Endothelial cell of umbilical vein (primary cell): ENCODE measurements around the gene ABTB2. TPM values are rescaled to one million over a fixed set of nuclear protein-coding genes. Genes with fewer than 3 reads are reported as not detected.

Experiments
- BruUV-seq: library from RNA; stranded (reverse); fragments of 400-500 nt; replicated peaks from 2 replicates; lab custom pipeline; 2021; lab: Mats Ljungman, UMichigan
- CTCF ChIA-PET: fragments of 300-600, 350-600 bp; sonication (Branson Sonifier 250); formaldehyde crosslinking; loops from one replicate; lab custom pipeline; 2021; ENCODE audit warnings: antibody characterized with exemption, inconsistent platforms; lab: Charles Lee
- POLR2A ChIA-PET: fragments of 300-600, 350-600 bp; sonication (Branson Sonifier 250); formaldehyde crosslinking; loops from one replicate; lab custom pipeline; 2021; ENCODE audit warnings: antibody characterized with exemption, inconsistent platforms; lab: Charles Lee
- DNase-seq: peaks from one replicate; pipeline ENCODE4 v3.0.0-alpha.2; 2011; ENCODE audit warnings: low read depth, low spot score
- FAIRE-seq: peaks from 2 replicates; lab custom pipeline; 2011; peaks lifted over from hg19 to GRCh38; lab: Jason Lieb, UNC
- H2AFZ ChIP-seq: 2 replicates; pipeline ENCODE4 v1.6.0; 2012; ENCODE audit warnings: low read depth, low read length, control low read depth, inconsistent platforms
- H3K27ac ChIP-seq: 2 replicates; pipeline ENCODE4 v1.5.1; 2011; ENCODE audit warnings: low read depth, mild to moderate bottlenecking, control low read depth, low read length, moderate library complexity; ENCODE audit not compliant: insufficient read depth
- H3K27me3 ChIP-seq, 2 experiments: 2 replicates each; pipeline versions ENCODE4 v1.6.0 to v1.6.1; 2011; ENCODE audit warnings: low read length in 2 of 2, mixed read lengths in 1 of 2; ENCODE audit not compliant: control insufficient read depth in 2 of 2, insufficient read depth in 2 of 2
- H3K36me3 ChIP-seq, 2 experiments: 2 replicates in 1 of 2; 3 replicates in 1 of 2; pipeline ENCODE4 v1.5.1; 2011; ENCODE audit warnings: low read length in 2 of 2, mild to moderate bottlenecking in 1 of 2, moderate library complexity in 1 of 2; ENCODE audit not compliant: control insufficient read depth in 2 of 2, insufficient read depth in 2 of 2; ENCODE audit errors: extremely low read depth in 1 of 2
- H3K4me1 ChIP-seq: 3 replicates; pipeline ENCODE4 v1.5.1; 2011; ENCODE audit warnings: mild to moderate bottlenecking, low read length; ENCODE audit not compliant: control insufficient read depth, insufficient read depth; ENCODE audit errors: extremely low read depth
- H3K4me2 ChIP-seq: 2 replicates; pipeline ENCODE4 v1.6.1; 2011; ENCODE audit warnings: low read length, control low read depth, mixed read lengths; ENCODE audit not compliant: insufficient read depth
- H3K4me3 ChIP-seq, 3 experiments: fragments of 200-600 bp in 1 of 3; sonication (generic), shearing (Covaris generic) in 1 of 3; replicated peaks in 1 of 3; 2 replicates each; pipeline ENCODE4 v1.5.1; 2011 to 2016; ENCODE audit warnings: control low read depth in 3 of 3, low read length in 3 of 3, mild to moderate bottlenecking in 2 of 3, inconsistent platforms in 1 of 3, low read depth in 1 of 3, moderate library complexity in 1 of 3; ENCODE audit not compliant: insufficient read depth in 1 of 3
- H3K79me2 ChIP-seq: 2 replicates; pipeline ENCODE4 v1.6.0; 2012; ENCODE audit warnings: low read length, inconsistent platforms; ENCODE audit not compliant: control insufficient read depth, insufficient read depth
- H3K9ac ChIP-seq: replicated peaks from 2 replicates; pipeline ENCODE3; 2011; ENCODE audit warnings: low read length, control low read depth; ENCODE audit not compliant: insufficient read depth; ENCODE audit errors: extremely low read depth
- H3K9me1 ChIP-seq: replicated peaks from 3 replicates; pipeline ENCODE4 v1.6.0; 2011; ENCODE audit warnings: mild to moderate bottlenecking, low read length; ENCODE audit not compliant: control insufficient read depth, insufficient read depth; ENCODE audit errors: extremely low read depth
- H3K9me3 ChIP-seq: replicated peaks from 2 replicates; pipeline ENCODE4 v1.5.1; 2012; ENCODE audit warnings: low read length, inconsistent platforms; ENCODE audit not compliant: control insufficient read depth, insufficient read depth
- H4K20me1 ChIP-seq: replicated peaks from 2 replicates; pipeline ENCODE3; 2011; ENCODE audit warnings: mild to moderate bottlenecking, low read length; ENCODE audit not compliant: control insufficient read depth, insufficient read depth; ENCODE audit errors: extremely low read depth
- EZH2 ChIP-seq: IDR thresholded peaks from 2 replicates; pipeline ENCODE4 v1.6.1; 2012; ENCODE audit warnings: borderline replicate concordance, low read depth, mild to moderate bottlenecking, moderate library complexity, low read length, inconsistent platforms; ENCODE audit not compliant: severe bottlenecking
- FOS ChIP-seq: IDR thresholded peaks from 2 replicates; pipeline ENCODE4 v1.6.1; 2011; ENCODE audit warnings: mild to moderate bottlenecking, low read length, moderate library complexity, borderline replicate concordance; ENCODE audit not compliant: insufficient read depth
- GATA2 ChIP-seq: IDR thresholded peaks from 2 replicates; pipeline ENCODE4 v1.7.0; 2011; ENCODE audit warnings: low read depth, mild to moderate bottlenecking, moderate library complexity, mixed read lengths, low read length; ENCODE audit not compliant: insufficient read length, insufficient read depth
- JUN ChIP-seq: IDR thresholded peaks from 2 replicates; pipeline ENCODE4 v1.6.1; 2011; ENCODE audit warnings: borderline replicate concordance, low read depth; ENCODE audit not compliant: insufficient read length, insufficient read depth
- MYC ChIP-seq: IDR thresholded peaks from one replicate; pipeline ENCODE4 v1.6.1; 2011; ENCODE audit warnings: mild to moderate bottlenecking, low read depth, low read length
- POLR2A ChIP-seq: IDR thresholded peaks from 2 replicates; pipeline ENCODE4 v1.6.1; 2012; ENCODE audit warnings: low read depth, mild to moderate bottlenecking, control low read depth, low read length
- POLR2AphosphoS5 ChIP-seq: IDR thresholded peaks from 2 replicates; pipeline ENCODE4 v1.6.1; 2012; ENCODE audit warnings: low read depth, mild to moderate bottlenecking, control low read depth, low read length, moderate library complexity; ENCODE audit not compliant: insufficient read depth
- dilution Hi-C: fragments of 300-500 bp; cut with MboI; formaldehyde crosslinking; loops from one replicate; pipeline ENCODE4 v1.15.0; 2019; ENCODE audit warnings: low sequenced_read_pairs; ENCODE audit not compliant: extremely low pct_ligation_motif_present
- intact Hi-C: fragments of 100-400 bp; cut with micrococcal nuclease; formaldehyde crosslinking; loops from one replicate; pipeline ENCODE4 v1.10.0; 2022
- polyA plus RNA-seq, 4 experiments: library from polyadenylated mRNA; depleted of rRNA in 3 of 4; stranded (reverse) in 3 of 4; unstranded in 1 of 4; fragments of >200 nt; gene quantifications; 2 replicates each; pipeline versions ENCODE4 v1.2.1 to v1.2.3, GENCODE V29; 2011 to 2012; ENCODE audit warnings: missing spikeins in 1 of 4
- total RNA-seq: library from RNA; stranded (reverse); gene quantifications from 2 replicates; pipeline ENCODE4 v1.2.3, GENCODE V29; 2021
- TF ChIP-seq, protein P1 (sequence below): IDR thresholded peaks from 2 replicates; pipeline ENCODE4 v1.6.1; 2011; ENCODE audit not compliant: insufficient read depth, insufficient read length
- TF ChIP-seq, protein P2 (sequence below), 2 donors: IDR thresholded peaks; 1 replicate in 1 of 2; 2 replicates in 1 of 2; pipeline ENCODE4 v1.5.1; 2011; ENCODE audit warnings: low read length in 2 of 2, mild to moderate bottlenecking in 2 of 2, moderate library complexity in 2 of 2, control low read depth in 1 of 2, inconsistent platforms in 1 of 2, low read depth in 1 of 2; ENCODE audit not compliant: insufficient read depth in 1 of 2; ENCODE audit errors: extremely low read depth in 1 of 2

Gene ABTB2
- total and polyA plus RNA-seq, 2 donors (not counting 3 experiments of a cell fraction or from before 2014, with no cell fraction given): 0.11 to 0.14 TPM

DNA sequence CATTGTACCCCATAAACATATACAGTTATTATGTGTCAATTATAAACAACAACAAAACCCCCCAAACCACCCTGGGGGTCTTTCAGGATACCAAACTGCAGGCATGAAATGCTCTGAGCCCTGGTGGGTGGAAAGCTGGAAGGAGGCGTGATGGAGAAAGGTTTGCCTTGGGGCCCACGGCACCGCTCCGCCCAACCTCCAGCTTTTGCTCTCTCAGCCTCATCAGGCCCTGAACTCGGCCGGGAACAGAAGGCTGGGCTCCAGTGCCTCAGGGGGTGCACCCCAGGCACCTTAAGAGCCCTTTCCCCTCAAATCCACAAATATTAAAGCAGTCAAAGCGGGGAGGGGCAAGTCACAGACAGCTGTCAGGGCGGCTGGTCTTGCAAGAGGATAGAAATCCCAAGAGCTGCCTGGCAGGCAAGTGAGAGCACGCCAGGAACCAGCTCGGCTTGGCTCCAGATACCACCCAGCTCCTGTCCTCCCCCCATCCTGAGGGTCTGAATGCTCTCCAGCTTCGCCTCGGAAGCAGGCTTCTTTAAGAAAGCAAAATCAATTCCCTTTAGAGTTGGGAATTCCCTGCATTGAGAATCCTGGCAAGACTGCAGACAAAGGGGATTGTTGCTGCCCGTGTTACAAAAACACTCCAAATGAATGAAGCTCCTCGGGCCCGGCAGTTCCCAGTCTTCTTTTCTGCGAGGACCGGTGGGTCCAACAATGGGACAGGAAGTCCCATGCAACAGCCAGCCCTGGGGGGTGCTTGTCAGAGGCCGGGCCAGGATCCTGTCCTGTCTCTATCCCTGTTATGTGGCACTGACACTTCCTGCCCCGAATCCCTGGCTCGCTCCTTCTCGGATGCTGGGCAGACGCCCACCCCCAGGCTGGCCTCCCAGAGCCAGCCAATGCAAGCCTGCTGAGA is 171.6 kb downstream of the ABTB2 start:
- Histone ChIP-seq H3K4me1 (no peaks in the 10 kb centered on the region), H3K79me2 (no peaks in the 10 kb centered on the region), H3K9me1 (no peaks in the 10 kb centered on the region), H3K9ac (no peak overlapping the region), H3K27me3 (peaks cover 2 to 3% of the 10 kb centered on the region in 2 experiments), H3K9me3 (no peaks in the 10 kb centered on the region), H2AFZ (no peak overlapping the region), H3K27ac (no peak overlapping the region), H3K36me3 (no peaks in the 10 kb centered on the region), H3K4me2 (no peak overlapping the region), H4K20me1 (no peaks in the 10 kb centered on the region), H3K4me3 (no peak overlapping the region)
- CTCF ChIA-PET: interaction anchor here (1.1 to 3.3 kb wide), 3 partner anchors 12 to 175 kb away, joined by 3 to 20 read pairs (median 4); no protein-coding TSS in a partner anchor
- no peak for DNase-seq
- intact Hi-C loops: no loop called here
- dilution Hi-C loops: no loop called here
- TF ChIP-seq POLR2AphosphoS5 (no peak), JUN (no peak), FOS (no peak), POLR2A (no peak), GATA2 (no peak), MYC (no peak), EZH2 (no peak)
- TF ChIP-seq, protein P1, sequence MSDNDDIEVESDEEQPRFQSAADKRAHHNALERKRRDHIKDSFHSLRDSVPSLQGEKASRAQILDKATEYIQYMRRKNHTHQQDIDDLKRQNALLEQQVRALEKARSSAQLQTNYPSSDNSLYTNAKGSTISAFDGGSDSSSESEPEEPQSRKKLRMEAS: no peak
- TF ChIP-seq, protein P2, sequence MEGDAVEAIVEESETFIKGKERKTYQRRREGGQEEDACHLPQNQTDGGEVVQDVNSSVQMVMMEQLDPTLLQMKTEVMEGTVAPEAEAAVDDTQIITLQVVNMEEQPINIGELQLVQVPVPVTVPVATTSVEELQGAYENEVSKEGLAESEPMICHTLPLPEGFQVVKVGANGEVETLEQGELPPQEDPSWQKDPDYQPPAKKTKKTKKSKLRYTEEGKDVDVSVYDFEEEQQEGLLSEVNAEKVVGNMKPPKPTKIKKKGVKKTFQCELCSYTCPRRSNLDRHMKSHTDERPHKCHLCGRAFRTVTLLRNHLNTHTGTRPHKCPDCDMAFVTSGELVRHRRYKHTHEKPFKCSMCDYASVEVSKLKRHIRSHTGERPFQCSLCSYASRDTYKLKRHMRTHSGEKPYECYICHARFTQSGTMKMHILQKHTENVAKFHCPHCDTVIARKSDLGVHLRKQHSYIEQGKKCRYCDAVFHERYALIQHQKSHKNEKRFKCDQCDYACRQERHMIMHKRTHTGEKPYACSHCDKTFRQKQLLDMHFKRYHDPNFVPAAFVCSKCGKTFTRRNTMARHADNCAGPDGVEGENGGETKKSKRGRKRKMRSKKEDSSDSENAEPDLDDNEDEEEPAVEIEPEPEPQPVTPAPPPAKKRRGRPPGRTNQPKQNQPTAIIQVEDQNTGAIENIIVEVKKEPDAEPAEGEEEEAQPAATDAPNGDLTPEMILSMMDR (IDR thresholded peaks at IDR 0.05; ENCODE audit: extremely low read depth in 1 of 2, insufficient read depth in 1 of 2, low read depth in 1 of 2, low read length in 2 of 2): no peak
- no peak for FAIRE-seq
- no TSS peak for BruUV-seq
- POLR2A ChIA-PET: no interaction called here
